Sigmoid colon (tissue), 7 donors: ENCODE measurements around the gene PRKCA. TPM values are rescaled to one million over a fixed set of nuclear protein-coding genes. Genes with fewer than 3 reads are reported as not detected.

Experiments
- DNase-seq: peaks from one replicate; pipeline ENCODE4 v3.0.0-alpha.2; 2019
- H3K27ac ChIP-seq, 4 donors: fragments of 200-600 bp; sonication (generic); one replicate each; pipeline ENCODE4 v1.5.1; 2016 to 2019; ENCODE audit warnings: mild to moderate bottlenecking in 1 of 4
- H3K27me3 ChIP-seq, 3 donors: fragments of 200-600 bp; sonication (generic); one replicate each; pipeline ENCODE4 v1.5.1; 2019; ENCODE audit warnings: mild to moderate bottlenecking in 1 of 3
- H3K36me3 ChIP-seq, 4 donors: fragments of 200-600 bp; sonication (generic); one replicate each; pipeline ENCODE4 v1.5.1; 2016 to 2019
- H3K4me1 ChIP-seq, 4 donors: fragments of 200-600 bp; sonication (generic); one replicate each; pipeline ENCODE4 v1.5.1; 2017 to 2019
- H3K4me3 ChIP-seq, 4 donors: fragments of 200-600 bp; sonication (generic); one replicate each; pipeline ENCODE4 v1.5.1; 2017 to 2019; ENCODE audit warnings: mild to moderate bottlenecking in 2 of 4, moderate library complexity in 1 of 4
- H3K9me3 ChIP-seq, 4 donors: fragments of 200-600 bp in 3 of 4; sonication (generic) in 3 of 4; one replicate each; pipeline versions ENCODE4 v1.5.1 to v1.6.1; 2013 to 2019
- EP300 ChIP-seq, 4 donors: sonication (generic); formaldehyde crosslinking; IDR thresholded peaks; one replicate each; pipeline ENCODE4 v1.6.1; 2017; ENCODE audit warnings: antibody characterized with exemption in 4 of 4
- POLR2A ChIP-seq, 2 donors: fragments of 450-650 bp; IDR thresholded peaks; one replicate each; pipeline ENCODE4 v1.6.1; 2016; ENCODE audit warnings: antibody characterized with exemption in 2 of 2, mild to moderate bottlenecking in 2 of 2, moderate library complexity in 2 of 2
- POLR2AphosphoS5 ChIP-seq, 4 donors: sonication (generic); formaldehyde crosslinking; IDR thresholded peaks; one replicate each; pipeline ENCODE4 v1.6.1; 2017; ENCODE audit warnings: antibody characterized with exemption in 4 of 4
- WGBS, 2 donors: extraction: QIAGEN DNeasy Blood & Tissue Kit; methylation state at CpG; one replicate each; pipeline ENCODE4 v1.1.7; 2013; 5-methylcytosine and 5-hydroxymethylcytosine counted together
- intact Hi-C: fragments of 100-400 bp; cut with DNase I; formaldehyde crosslinking; loops from one replicate; pipeline ENCODE4 v1.15.1; 2023
- polyA plus RNA-seq, 3 donors: library from polyadenylated mRNA; stranded (reverse); fragments of 200-250 nt; gene quantifications; one replicate each; pipeline ENCODE4 v1.2.3, GENCODE V29; 2013
- total RNA-seq, 4 donors: library from RNA; depleted of rRNA; stranded (reverse); fragments of >200 nt; gene quantifications; one replicate each; pipeline ENCODE4 v1.1.0, GENCODE V29; 2016
- TF ChIP-seq, protein P1 (sequence below), 4 experiments: fragments of 450-650 bp in 3 of 4; fragments of 200-600 bp in 1 of 4; IDR thresholded peaks; one replicate each; pipeline ENCODE4 v1.5.1; 2016 to 2019; ENCODE audit warnings: antibody characterized with exemption in 4 of 4, mild to moderate bottlenecking in 3 of 4, moderate library complexity in 2 of 4
- donor health status: healthy with polysubstance abuse.
- donor health status: Bipolar disorder and iron deficiency.
- donor health status: healthy.

PRKCA gene
- total and polyA plus RNA-seq, 7 donors, result 6.6 to 58.4 (median 42.6) TPM

DNA sequence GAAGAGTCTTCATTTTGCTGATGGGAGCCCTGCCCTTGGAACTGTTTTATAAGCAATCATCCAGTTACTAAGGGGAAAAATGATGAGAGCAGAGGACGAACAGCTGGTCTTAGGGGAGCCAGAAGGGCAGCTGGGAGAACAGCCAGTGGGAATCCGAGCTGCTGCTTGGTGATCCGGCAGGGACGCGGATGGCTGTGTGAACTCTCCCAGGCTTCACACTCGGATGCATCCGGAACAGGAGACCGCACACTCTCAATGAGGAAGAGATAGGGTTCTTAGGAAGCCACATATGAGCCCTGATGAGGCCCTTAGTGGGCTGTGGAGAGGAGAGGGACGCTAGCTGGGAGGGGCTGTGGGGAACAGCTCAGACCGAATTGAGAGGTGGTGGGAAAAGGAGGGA is 527.5 kb downstream of the PRKCA start:
- DNase-seq, result peak; percentile 28
- 13 to 19% methylated on average over 10 of the region's 10 CpGs for WGBS, 2 donors
- H3K27me3 ChIP-seq, result peaks cover 7 to 35% (median 15%) of the 10 kb centered on the region in 3 donors

DNA sequence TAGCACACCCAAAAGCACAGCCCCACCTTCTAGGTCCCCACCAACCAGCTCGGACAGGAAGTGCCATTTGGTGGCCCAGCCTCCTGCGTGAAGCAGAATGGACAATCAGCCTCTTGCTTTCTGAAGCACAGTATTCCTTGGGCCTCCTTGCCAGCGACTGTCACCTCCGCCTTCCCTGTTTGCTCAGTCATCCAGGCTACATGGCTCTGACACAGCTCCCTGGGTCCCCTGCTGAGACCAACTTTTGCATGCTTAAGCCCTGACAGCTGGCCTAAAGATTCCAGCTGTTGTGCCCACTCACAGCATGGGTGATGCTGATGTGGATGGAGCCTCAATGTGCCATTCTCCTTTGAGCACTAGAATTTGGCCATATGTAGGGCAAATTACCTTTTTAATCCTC is 528.0 kb downstream of the PRKCA start:
- TF ChIP-seq, protein P1, sequence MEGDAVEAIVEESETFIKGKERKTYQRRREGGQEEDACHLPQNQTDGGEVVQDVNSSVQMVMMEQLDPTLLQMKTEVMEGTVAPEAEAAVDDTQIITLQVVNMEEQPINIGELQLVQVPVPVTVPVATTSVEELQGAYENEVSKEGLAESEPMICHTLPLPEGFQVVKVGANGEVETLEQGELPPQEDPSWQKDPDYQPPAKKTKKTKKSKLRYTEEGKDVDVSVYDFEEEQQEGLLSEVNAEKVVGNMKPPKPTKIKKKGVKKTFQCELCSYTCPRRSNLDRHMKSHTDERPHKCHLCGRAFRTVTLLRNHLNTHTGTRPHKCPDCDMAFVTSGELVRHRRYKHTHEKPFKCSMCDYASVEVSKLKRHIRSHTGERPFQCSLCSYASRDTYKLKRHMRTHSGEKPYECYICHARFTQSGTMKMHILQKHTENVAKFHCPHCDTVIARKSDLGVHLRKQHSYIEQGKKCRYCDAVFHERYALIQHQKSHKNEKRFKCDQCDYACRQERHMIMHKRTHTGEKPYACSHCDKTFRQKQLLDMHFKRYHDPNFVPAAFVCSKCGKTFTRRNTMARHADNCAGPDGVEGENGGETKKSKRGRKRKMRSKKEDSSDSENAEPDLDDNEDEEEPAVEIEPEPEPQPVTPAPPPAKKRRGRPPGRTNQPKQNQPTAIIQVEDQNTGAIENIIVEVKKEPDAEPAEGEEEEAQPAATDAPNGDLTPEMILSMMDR (IDR thresholded peaks at IDR 0.05), result no peak
- TF ChIP-seq POLR2A (IDR thresholded peaks at IDR 0.05) (no peak), EP300 (IDR thresholded peaks at IDR 0.05) (no peak), POLR2AphosphoS5 (IDR thresholded peaks at IDR 0.05) (no peak)
- Histone ChIP-seq H3K36me3 (no peaks in the 10 kb centered on the region), H3K9me3 (no peaks in the 10 kb centered on the region), H3K4me3 (no peak overlapping the region), H3K27ac (no peak overlapping the region), H3K27me3 (peaks cover 11 to 40% (median 21%) of the 10 kb centered on the region in 3 donors), H3K4me1 (peaks cover 0 to 3% (median 0%) of the 10 kb centered on the region in 4 donors)
- DNase-seq, result peak; percentile 33
- intact Hi-C loops, result no loop called here
- 26 to 36% methylated on average over 4 of the region's 4 CpGs for WGBS, 2 donors

More for the DNA sequence above, 527.5 kb downstream of the PRKCA start:
- Histone ChIP-seq H3K27ac (no peak overlapping the region), H3K36me3 (no peaks in the 10 kb centered on the region), H3K4me1 (peaks cover 0 to 2% (median 0%) of the 10 kb centered on the region in 4 donors), H3K4me3 (no peak overlapping the region), H3K9me3 (no peaks in the 10 kb centered on the region)
- TF ChIP-seq POLR2A (IDR thresholded peaks at IDR 0.05), result no peak
- no peak for TF ChIP-seq EP300 (IDR thresholded peaks at IDR 0.05)
- TF ChIP-seq, protein P1 (IDR thresholded peaks at IDR 0.05), result no peak
- TF ChIP-seq POLR2AphosphoS5 (IDR thresholded peaks at IDR 0.05), result no peak
- intact Hi-C loops, result no loop called here

DNA sequence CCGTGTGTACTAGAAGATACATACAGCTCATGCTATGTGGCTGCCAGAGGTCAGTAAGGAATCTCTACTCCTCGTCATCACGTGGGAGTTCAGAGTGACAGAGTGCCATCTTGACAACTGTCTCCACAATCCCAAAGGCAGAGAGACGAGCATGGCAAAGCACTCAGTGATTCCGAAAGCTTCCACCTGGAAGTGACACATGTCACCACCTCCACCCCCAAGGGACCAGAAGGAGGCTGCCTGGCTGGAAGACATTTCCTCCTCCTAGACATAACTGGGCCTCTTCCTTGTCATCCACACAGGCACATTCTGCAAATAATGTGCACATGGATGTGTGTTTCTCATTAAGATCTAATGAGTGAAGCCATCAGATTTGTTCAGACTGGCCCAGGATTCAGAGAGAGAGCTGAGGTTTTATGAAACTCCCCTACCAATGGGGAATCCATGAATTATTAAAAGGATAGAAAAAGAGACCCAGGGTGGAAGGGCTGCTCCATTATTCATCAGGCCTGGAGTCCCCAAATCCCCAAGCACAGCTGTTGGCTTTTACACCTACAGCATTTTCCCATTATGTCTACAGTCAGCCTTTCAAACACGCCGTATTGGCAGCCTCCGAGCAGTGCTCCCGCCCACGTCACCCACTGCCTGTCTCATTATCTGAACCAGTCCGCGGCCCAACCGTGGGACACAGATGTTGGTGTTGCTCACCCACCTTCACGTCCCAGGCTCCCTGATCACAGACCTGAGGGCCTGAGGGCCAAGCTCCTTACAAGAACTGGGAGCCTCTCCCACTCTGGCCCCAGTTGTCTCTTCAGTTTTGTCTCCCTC is 529.2 kb downstream of the PRKCA start:
- WGBS, 2 donors, result 85% methylated on average over 14 of the region's 14 CpGs

DNA sequence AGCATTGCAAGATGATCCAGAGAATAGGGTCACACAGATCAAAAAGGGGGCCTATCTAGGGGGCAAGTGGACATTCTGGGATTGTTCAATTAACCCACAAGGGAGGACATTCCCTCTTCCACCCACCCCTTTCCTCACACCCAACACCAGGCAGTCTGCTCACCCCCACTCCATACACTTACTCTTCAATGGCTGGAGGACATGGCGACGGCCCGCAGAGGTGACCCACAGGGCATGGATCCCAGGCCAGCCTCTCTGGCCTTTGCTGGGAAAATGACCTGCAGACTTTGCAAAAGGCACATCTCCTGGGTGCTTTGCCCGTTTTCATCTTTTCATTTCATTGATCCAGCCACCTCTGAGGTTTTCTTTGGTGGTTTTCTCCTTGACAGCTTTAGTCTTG is 530.8 kb downstream of the PRKCA start:
- H3K4me1 ChIP-seq, result peaks cover 0 to 3% (median 0%) of the 10 kb centered on the region in 4 donors
- no peak for TF ChIP-seq POLR2AphosphoS5 (IDR thresholded peaks at IDR 0.05)
- no peak for TF ChIP-seq EP300 (IDR thresholded peaks at IDR 0.05)
- TF ChIP-seq, protein P1 (IDR thresholded peaks at IDR 0.05), result no peak
- TF ChIP-seq POLR2A (IDR thresholded peaks at IDR 0.05), result no peak
- H3K27me3 ChIP-seq, result peaks cover 11 to 61% (median 35%) of the 10 kb centered on the region in 3 donors
- H3K4me3 ChIP-seq, result no peak overlapping the region
- intact Hi-C loops, result no loop called here
- WGBS, 2 donors, result 86 to 91% methylated on average over 4 of the region's 4 CpGs
- H3K36me3 ChIP-seq, result no peaks in the 10 kb centered on the region
- DNase-seq, result peak; percentile 44
- no peaks in the 10 kb centered on the region for H3K9me3 ChIP-seq
- H3K27ac ChIP-seq, result no peak overlapping the region

More for the DNA sequence above, 529.2 kb downstream of the PRKCA start:
- Histone ChIP-seq H3K4me1 (peaks cover 0 to 3% (median 0%) of the 10 kb centered on the region in 4 donors), H3K4me3 (no peak overlapping the region), H3K27me3 (peaks cover 11 to 51% (median 32%) of the 10 kb centered on the region in 3 donors), H3K36me3 (no peaks in the 10 kb centered on the region), H3K27ac (no peak overlapping the region), H3K9me3 (no peaks in the 10 kb centered on the region)
- TF ChIP-seq EP300 (IDR thresholded peaks at IDR 0.05) (no peak), POLR2AphosphoS5 (IDR thresholded peaks at IDR 0.05) (no peak), POLR2A (IDR thresholded peaks at IDR 0.05) (no peak)
- TF ChIP-seq, protein P1 (IDR thresholded peaks at IDR 0.05), result no peak
- intact Hi-C loops, result no loop called here
- DNase-seq, result peak; percentile 50
